ENCODE measurements around the gene NEU2. TPM values are rescaled to one million over a fixed set of nuclear protein-coding genes. Genes with fewer than 3 reads are reported as not detected.

The NEU2 gene
- total RNA-seq, 1 experiment from 2014 or later: not detected

- Histone ChIP-seq H4K8ac (replicated peaks; ENCODE audit: insufficient read length, low read depth, low read length) (no peak overlapping the region), H2BK12ac (ENCODE audit: insufficient read length, low read depth, low read length) (no peak overlapping the region), H3K4ac (ENCODE audit: low read depth, low read length) (no peak overlapping the region), H3K27me3 (ENCODE audit: insufficient read depth, low read length) (no peaks in the 10 kb centered on the region), H3K4me2 (ENCODE audit: insufficient read depth, insufficient read length, low read length) (no peak overlapping the region), H3K9me3 (ENCODE audit: control insufficient read depth, low read depth, low read length) (no peaks in the 10 kb centered on the region), H4K20me1 (ENCODE audit: control insufficient read depth, insufficient read depth, insufficient read length) (no peaks in the 10 kb centered on the region), H3K79me1 (ENCODE audit: insufficient read depth, low read depth, low read length, poor library complexity, severe bottlenecking) (no peaks in the 10 kb centered on the region), H3K56ac (ENCODE audit: insufficient read length, low read depth, low read length) (no peak overlapping the region), H3K27ac (ENCODE audit: insufficient read length, low read depth, low read length) (no peak overlapping the region), H3K79me2 (ENCODE audit: insufficient read depth, low read length) (no peaks in the 10 kb centered on the region), H2AFZ (ENCODE audit: low read length) (no peak overlapping the region), H4K5ac (ENCODE audit: insufficient read length, low read depth, low read length) (no peak overlapping the region), H3K18ac (ENCODE audit: insufficient read length, low read depth, low read length) (no peak overlapping the region), H2BK20ac (ENCODE audit: low read depth, low read length, poor library complexity, severe bottlenecking) (no peak overlapping the region), H3K9ac (ENCODE audit: extremely low read depth, insufficient read length, low read length) (no peak overlapping the region), H3K23ac (ENCODE audit: insufficient read length, low read depth, low read length) (no peak overlapping the region), H2BK120ac (ENCODE audit: low read depth, low read length, poor library complexity, severe bottlenecking) (no peak overlapping the region), H4K91ac (ENCODE audit: insufficient read length, low read depth, low read length) (no peak overlapping the region), H3K23me2 (ENCODE audit: insufficient read length, low read depth, low read length, poor library complexity, severe bottlenecking) (no peaks in the 10 kb centered on the region), H2AK5ac (ENCODE audit: insufficient read length, low read length) (no peak overlapping the region), H3K14ac (ENCODE audit: insufficient read depth, low read length) (no peak overlapping the region), H3T11ph (ENCODE audit: low read length) (no peak overlapping the region), H2BK15ac (ENCODE audit: low read depth, low read length) (no peak overlapping the region), H2BK5ac (ENCODE audit: insufficient read length, low read length) (no peak overlapping the region), H3K4me1 (ENCODE audit: insufficient read depth, low read length) (no peaks in the 10 kb centered on the region)
- H3K9me3 Mint-ChIP-seq: no peaks in the 10 kb centered on the region
- H3K27me3 Mint-ChIP-seq (ENCODE audit: low read depth): no peaks in the 10 kb centered on the region
- peak overlapping the region in 1 of 3 experiments; percentile 40; a peak in 1 of 7 replicates for H3K27ac Mint-ChIP-seq
- no CpG with 5 or more reads among the region's 6 CpGs for WGBS (ENCODE audit: extremely low coverage, insufficient read length, low lambda C conversion rate)
- DNase-seq: no peak
- no peaks in the 10 kb centered on the region for H3K36me3 Mint-ChIP-seq (ENCODE audit: insufficient read depth in 1 of 3, low read depth in 3 of 3)
- H3K4me1 Mint-ChIP-seq: peaks cover 12 to 25% of the 10 kb centered on the region in 2 experiments
- H3K4me3 Mint-ChIP-seq: no peak overlapping the region
- TF ChIP-seq, protein P1, sequence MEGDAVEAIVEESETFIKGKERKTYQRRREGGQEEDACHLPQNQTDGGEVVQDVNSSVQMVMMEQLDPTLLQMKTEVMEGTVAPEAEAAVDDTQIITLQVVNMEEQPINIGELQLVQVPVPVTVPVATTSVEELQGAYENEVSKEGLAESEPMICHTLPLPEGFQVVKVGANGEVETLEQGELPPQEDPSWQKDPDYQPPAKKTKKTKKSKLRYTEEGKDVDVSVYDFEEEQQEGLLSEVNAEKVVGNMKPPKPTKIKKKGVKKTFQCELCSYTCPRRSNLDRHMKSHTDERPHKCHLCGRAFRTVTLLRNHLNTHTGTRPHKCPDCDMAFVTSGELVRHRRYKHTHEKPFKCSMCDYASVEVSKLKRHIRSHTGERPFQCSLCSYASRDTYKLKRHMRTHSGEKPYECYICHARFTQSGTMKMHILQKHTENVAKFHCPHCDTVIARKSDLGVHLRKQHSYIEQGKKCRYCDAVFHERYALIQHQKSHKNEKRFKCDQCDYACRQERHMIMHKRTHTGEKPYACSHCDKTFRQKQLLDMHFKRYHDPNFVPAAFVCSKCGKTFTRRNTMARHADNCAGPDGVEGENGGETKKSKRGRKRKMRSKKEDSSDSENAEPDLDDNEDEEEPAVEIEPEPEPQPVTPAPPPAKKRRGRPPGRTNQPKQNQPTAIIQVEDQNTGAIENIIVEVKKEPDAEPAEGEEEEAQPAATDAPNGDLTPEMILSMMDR (conservative IDR thresholded peaks at IDR 0.05): no peak
These were observed 30.4 kb downstream of the NEU2 start for GRCh38 chr2:233062946-233063268.

Measured in H9 (cell line).